ENCODE data around the gene POU4F3. TPM values are rescaled to one million over a fixed set of nuclear protein-coding genes. Genes with fewer than 3 reads are reported as not detected.

Gene POU4F3
- total RNA-seq, 1 donor from 2014 or later = 0.19 TPM

DNA sequence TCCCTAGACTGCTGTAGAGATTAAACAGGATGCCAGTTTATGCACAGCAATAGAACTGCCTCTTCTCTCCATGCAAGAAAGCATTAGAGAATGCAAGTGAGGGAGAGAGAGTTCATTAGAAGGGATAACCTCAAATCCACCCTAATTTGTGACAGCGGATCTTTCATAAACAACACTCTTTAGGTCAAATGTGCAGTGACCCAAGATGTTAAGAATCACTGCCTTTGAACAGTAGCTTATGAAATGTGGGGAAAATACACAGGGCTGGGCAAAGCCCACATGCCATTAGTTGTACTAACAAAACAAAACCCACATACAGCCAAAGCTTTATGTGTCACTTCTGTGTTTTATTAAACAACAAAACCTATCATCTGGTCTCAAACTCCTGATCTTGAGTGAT, 36.2 kb upstream of the POU4F3 start:
- DNase-seq (ENCODE audit: extremely low spot score, unreplicated experiment) = no peak
- Mint-ChIP-seq H3K36me3 (no peaks in the 10 kb centered on the region), H3K9me3 (no peaks in the 10 kb centered on the region), H3K4me3 (no peak overlapping the region), H3K27ac (no peak overlapping the region), H3K4me1 (ENCODE audit: unreplicated experiment) (no peaks in the 10 kb centered on the region), H3K27me3 (peaks cover 44% of the 10 kb centered on the region)
- TF ChIP-seq, protein P1, sequence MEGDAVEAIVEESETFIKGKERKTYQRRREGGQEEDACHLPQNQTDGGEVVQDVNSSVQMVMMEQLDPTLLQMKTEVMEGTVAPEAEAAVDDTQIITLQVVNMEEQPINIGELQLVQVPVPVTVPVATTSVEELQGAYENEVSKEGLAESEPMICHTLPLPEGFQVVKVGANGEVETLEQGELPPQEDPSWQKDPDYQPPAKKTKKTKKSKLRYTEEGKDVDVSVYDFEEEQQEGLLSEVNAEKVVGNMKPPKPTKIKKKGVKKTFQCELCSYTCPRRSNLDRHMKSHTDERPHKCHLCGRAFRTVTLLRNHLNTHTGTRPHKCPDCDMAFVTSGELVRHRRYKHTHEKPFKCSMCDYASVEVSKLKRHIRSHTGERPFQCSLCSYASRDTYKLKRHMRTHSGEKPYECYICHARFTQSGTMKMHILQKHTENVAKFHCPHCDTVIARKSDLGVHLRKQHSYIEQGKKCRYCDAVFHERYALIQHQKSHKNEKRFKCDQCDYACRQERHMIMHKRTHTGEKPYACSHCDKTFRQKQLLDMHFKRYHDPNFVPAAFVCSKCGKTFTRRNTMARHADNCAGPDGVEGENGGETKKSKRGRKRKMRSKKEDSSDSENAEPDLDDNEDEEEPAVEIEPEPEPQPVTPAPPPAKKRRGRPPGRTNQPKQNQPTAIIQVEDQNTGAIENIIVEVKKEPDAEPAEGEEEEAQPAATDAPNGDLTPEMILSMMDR (conservative IDR thresholded peaks at IDR 0.05) = no peak

DNA sequence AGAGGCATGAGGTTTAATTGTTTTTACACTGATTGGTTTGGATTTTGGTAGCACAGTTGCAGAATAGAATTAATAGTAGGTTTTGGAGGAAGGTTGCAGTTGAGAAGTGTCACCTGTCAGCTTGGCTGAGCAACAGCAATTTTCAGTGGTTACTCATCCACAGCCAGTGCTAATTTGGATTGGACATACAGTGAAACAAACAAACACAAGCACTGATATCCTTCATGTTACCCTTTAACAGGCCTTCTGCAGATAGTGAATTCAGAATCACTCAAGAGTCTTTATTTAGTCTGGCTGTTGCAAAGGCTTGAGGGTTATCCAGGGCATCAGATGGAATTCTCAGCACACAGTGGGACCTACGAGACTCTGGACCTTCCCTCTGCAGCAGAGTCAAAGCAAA, 31.8 kb upstream of the POU4F3 start:
- no peaks in the 10 kb centered on the region for H3K36me3 Mint-ChIP-seq
- no peaks in the 10 kb centered on the region for H3K9me3 Mint-ChIP-seq
- no peaks in the 10 kb centered on the region for H3K4me1 Mint-ChIP-seq (ENCODE audit: unreplicated experiment)
- DNase-seq (ENCODE audit: extremely low spot score, unreplicated experiment) = no peak
- TF ChIP-seq, protein P1 (conservative IDR thresholded peaks at IDR 0.05) = no peak
- no peak overlapping the region for H3K4me3 Mint-ChIP-seq
- no peak overlapping the region for H3K27ac Mint-ChIP-seq
- peaks cover 45% of the 10 kb centered on the region for H3K27me3 Mint-ChIP-seq

DNA sequence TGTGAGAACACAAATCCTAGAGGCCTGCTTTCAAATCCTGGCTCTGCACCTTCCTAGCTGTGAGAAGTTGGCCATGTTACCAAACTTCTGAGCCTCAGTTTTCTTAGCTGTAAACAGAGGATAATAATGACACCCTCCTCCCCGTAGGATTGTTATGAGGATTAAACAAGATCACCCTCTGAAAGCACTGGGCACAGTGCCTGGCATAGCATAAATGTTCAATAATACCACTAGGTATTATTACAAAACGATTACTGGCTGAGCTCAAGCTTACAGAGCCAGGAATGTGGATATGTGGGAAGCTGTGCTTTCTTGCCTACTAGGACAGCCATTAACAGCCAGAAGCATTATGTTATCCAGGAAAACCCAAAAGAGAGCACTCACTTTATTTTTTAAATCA, 30.8 kb upstream of the POU4F3 start:
- no peaks in the 10 kb centered on the region for H3K4me1 Mint-ChIP-seq (ENCODE audit: unreplicated experiment)

DNA sequence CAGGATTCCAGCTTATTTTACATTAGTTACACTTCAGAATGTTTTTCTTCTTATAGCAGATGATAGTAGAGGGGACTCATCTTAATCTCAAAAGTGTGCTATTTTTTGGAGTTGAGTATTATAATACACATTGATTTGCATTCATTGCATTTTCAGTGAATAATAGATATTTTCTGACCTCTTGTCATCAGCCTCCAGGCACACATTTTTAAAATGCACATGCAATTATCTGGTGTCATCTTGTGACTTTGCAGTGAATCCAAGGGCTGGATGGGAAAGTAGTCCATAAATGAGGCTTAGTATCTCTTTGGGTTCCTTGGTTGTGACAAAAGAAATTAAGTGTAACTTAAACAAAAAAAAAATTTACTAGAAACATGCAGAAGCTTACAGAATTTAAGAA, 28.1 kb upstream of the POU4F3 start:
- Mint-ChIP-seq H3K4me3 (no peak overlapping the region), H3K9me3 (no peaks in the 10 kb centered on the region), H3K36me3 (no peaks in the 10 kb centered on the region), H3K27ac (no peak overlapping the region), H3K27me3 (peaks cover 43% of the 10 kb centered on the region), H3K4me1 (ENCODE audit: unreplicated experiment) (no peaks in the 10 kb centered on the region)
- TF ChIP-seq, protein P1 (conservative IDR thresholded peaks at IDR 0.05) = no peak
- DNase-seq (ENCODE audit: extremely low spot score, unreplicated experiment) = no peak

More for the DNA sequence above, 30.8 kb upstream of the POU4F3 start:
- H3K4me3 Mint-ChIP-seq = no peak overlapping the region
- H3K27ac Mint-ChIP-seq = no peak overlapping the region
- TF ChIP-seq, protein P1 (conservative IDR thresholded peaks at IDR 0.05) = no peak
- no peaks in the 10 kb centered on the region for H3K9me3 Mint-ChIP-seq
- peaks cover 45% of the 10 kb centered on the region for H3K27me3 Mint-ChIP-seq
- no peak for DNase-seq (ENCODE audit: extremely low spot score, unreplicated experiment)
- H3K36me3 Mint-ChIP-seq = no peaks in the 10 kb centered on the region

DNA sequence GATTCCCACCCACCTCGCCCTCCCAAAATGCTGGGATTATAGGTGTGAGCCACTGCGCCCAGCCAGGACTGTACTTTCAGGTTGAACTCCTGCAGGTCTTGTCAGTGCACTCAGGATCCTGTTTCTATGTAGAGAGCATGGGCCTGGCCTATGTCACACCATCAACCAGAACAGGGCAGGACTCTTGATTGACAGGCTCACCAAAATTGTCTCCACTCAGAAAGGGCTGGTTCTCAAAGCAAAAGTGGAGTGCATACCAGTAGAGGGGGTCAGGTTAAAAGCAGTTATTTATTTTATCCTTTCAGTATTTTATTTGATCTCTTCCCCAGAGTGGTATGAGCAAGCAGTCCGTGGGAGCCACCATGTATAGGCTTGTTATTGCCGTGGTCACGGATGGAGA, 27.4 kb upstream of the POU4F3 start:
- TF ChIP-seq, protein P1 (conservative IDR thresholded peaks at IDR 0.05) = no peak
- Mint-ChIP-seq H3K36me3 (no peaks in the 10 kb centered on the region), H3K27me3 (peaks cover 46% of the 10 kb centered on the region), H3K27ac (no peak overlapping the region), H3K4me3 (no peak overlapping the region), H3K9me3 (no peaks in the 10 kb centered on the region), H3K4me1 (ENCODE audit: unreplicated experiment) (no peaks in the 10 kb centered on the region)
- no peak for DNase-seq (ENCODE audit: extremely low spot score, unreplicated experiment)

DNA sequence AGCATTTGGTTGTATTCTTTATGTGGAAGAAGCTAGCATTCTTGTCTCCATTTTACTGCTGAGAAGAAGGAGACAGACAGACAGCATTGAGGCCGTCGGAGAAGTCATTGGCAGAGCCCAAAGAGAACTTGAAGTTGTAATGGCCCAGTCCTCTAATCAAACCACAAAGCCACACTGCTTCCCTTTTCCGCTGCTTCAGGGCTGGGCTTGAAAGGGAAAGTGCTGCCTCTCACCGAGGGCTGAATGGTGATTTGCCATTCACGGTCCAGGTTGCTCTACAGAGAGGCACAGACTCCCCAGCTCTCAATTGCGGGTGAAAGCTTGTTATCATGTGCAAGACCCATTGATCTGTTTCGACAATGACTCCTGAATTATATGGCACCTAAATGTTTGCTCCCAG, 25.6 kb upstream of the POU4F3 start:
- no peak overlapping the region for H3K27ac Mint-ChIP-seq
- H3K27me3 Mint-ChIP-seq = peaks cover 43% of the 10 kb centered on the region
- no peaks in the 10 kb centered on the region for H3K36me3 Mint-ChIP-seq
- no peak overlapping the region for H3K4me3 Mint-ChIP-seq
- no peak for DNase-seq (ENCODE audit: extremely low spot score, unreplicated experiment)
- no peaks in the 10 kb centered on the region for H3K9me3 Mint-ChIP-seq
- TF ChIP-seq, protein P1 (conservative IDR thresholded peaks at IDR 0.05) = no peak
- H3K4me1 Mint-ChIP-seq (ENCODE audit: unreplicated experiment) = no peaks in the 10 kb centered on the region
